Measurements from ENCODE around the gene NEURL1. TPM values are rescaled to one million over a fixed set of nuclear protein-coding genes. Genes with fewer than 3 reads are reported as not detected.

The NEURL1 gene
- total RNA-seq, 1 experiment from 2014 or later, result 0.72 TPM

DNA sequence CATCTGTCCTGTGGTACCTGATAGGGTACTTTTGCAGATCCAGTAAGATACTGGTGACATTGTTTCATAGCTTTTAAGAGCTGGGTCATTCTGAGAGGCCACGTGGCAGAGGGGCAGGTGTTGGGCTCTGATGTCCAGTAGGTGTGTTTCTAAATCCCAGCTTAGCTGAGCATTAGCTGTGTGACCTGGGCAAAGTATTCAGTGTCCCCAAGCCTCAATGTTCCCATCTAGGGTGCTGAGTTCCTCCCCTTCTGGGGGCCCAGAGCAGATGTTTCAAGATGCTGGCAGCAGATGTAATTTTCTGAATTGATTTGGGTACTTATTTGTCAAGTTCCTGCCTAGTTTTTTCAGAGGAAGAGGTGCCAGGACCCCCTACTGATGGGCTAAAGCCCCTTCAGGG, 52.9 kb downstream of the NEURL1 start:
- DNase-seq (ENCODE audit: low spot score), result no peak

DNA sequence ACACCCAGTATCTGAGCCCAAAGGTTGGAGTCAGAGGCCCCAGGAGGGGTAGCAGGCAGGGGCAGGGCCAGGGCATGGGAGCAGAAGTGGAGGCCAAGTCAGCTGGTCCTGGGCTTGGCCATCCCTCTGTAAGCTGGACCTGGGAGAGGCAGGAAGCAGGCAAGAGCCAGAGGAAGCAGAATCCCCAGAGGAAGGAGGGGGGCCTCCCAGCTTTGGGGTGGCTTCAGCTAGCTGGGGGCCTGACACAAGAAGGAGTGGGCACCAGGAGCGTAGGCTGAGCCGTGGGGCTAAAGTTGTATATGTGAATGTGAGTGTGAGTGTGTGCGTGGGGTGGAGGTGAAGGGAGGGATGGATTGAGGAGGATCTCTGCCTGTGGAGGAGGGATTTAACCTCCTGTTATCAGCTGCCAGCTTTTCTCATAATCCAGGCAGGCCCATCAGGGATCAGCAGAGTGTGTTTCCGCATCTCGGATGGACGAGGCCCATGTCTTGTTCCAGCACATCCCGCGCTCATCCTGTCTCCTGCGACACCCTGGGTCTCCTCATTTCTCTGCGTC, 54.0 kb downstream of the NEURL1 start:
- no peak for DNase-seq (ENCODE audit: low spot score)

DNA sequence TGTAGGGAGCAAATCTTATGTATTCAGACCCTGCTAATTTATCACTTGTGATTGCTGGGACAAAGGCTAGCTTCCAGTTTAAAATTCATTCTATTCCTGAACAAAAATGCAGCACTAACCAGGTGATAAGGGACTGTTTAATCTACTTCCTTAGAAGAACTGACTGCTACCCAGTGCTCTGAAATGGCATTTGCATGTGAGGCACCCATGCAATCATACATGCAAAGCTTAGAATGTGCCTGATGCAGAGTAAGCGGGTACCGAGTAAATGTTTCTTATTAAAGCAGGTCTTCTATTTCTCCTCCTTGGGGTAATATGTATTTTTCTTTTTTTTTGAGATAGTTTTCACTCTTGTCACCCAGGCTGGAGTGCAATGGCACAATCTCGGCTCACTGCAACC, 54.5 kb downstream of the NEURL1 start:
- no peak for DNase-seq (ENCODE audit: low spot score)

DNA sequence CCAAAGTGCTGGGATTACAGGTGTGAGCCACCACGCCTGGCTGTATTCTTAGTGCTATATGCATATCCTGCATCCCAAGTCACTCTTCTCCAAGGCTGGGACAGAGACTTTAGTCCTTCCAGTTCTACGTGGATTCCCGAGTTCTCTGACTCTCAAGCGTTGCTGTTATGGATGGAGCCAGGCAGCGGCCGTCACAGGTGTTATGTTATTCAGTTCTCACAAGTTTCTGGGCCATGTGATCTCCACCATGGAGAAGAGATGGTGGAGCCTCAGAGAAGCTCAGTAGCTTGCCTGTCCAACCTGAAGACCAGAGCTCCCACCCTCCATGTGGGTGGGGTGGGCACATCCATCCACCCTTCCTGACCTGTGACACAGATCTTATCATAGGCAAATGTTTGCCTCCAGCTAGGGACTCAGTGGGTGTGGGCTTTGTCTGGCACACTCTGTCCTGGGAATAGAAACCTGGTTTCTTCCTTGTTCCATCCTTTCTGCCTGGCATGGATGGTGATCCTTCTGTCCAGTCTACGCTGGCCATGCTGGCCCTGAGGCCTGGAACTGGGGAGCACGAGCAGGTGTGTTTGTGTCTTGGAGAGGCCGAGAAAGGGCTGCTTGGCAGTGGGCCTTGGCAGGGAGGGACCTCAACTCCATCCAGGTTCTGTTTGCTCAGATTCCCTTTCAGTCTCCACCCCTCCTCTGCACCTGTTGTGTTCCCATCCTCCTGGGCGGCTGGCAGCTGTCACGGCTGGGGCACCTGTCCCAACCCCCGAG, 55.3 kb downstream of the NEURL1 start:
- DNase-seq (ENCODE audit: low spot score), result no peak

DNA sequence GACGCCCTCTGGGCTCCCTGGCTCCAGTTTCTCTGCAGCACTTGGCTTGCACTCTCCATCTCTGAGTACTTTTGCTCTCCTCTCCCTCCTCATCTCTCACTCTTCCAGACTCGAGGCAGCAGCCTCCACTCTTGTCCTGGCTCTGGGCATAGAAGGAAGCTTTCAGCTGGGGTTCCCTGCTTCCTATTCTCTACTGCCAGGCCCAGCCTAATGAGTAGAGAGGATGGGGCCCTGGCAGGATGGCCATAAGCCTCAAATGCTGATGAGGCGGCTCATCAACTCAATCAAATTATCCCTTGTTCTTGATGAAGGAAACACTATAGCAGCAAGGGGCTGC, 55.8 kb downstream of the NEURL1 start:
- no peak for DNase-seq (ENCODE audit: low spot score)

DNA sequence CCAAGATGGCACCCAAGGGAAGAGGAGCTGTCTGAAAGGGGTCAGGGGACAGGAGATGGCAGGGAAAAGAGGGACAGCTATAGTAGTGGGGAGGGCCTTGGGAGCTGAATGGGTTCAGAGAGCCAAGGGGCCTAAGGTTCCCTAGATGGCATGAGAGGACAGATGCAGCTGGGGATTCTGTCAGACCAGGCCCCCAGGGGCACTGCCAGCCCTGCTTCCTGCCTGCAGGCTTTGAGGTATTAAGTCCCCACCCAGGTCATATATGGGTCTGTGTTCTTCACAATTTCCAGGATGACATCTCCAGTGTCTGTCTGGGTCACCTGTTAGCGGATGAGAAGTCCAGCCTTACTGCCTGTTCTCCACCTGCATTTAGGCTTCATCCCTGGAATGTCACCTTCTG, 56.7 kb downstream of the NEURL1 start:
- DNase-seq (ENCODE audit: low spot score), result no peak

DNA sequence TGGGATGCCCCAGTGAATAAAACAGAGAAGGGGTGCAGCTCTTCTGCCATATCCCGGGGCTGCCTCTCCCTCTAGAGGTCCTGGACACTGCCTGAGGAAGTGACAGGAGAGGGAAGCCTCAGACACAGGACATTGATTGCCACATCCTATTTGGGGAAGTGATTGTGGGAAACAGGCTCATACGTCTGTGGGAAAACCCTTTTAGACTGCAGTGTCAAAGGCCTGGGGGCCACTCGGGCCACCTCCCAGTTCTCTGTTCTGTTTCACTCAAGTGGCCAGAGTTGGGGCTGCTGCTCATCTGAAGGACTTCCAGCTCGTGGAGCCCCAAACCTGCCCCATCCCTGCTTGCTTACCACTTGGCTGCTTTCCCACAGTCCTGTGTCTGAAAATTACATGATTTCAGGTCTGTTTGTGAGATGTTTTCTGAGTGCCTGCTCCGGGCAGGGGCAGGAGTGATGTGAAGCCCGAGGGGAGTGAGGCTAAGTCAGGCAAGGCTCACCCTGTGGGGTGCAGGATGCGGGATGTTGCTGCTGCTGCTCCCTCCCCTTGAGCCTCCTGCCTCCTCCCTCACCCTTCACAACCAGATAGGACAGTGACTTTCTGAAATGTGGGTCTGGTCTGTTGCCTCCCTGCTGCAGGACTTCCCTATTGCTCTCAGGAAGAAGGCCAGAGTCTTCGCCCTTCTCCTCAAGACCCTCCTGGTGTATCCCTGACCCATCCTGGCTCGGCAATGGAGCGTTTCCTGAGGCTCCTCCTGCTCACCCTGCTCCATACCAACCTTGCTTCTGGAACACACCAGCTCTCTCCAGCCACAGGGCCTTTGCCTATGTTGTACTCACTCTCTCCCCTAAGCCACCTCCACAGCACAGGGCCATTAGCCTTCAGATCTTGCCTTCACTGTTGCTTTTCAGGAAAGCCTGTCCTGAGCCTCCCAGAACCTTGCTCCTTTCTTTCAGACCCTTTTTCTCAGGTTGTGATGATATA, 58.4 kb downstream of the NEURL1 start:
- DNase-seq (ENCODE audit: low spot score), result no peak

DNA sequence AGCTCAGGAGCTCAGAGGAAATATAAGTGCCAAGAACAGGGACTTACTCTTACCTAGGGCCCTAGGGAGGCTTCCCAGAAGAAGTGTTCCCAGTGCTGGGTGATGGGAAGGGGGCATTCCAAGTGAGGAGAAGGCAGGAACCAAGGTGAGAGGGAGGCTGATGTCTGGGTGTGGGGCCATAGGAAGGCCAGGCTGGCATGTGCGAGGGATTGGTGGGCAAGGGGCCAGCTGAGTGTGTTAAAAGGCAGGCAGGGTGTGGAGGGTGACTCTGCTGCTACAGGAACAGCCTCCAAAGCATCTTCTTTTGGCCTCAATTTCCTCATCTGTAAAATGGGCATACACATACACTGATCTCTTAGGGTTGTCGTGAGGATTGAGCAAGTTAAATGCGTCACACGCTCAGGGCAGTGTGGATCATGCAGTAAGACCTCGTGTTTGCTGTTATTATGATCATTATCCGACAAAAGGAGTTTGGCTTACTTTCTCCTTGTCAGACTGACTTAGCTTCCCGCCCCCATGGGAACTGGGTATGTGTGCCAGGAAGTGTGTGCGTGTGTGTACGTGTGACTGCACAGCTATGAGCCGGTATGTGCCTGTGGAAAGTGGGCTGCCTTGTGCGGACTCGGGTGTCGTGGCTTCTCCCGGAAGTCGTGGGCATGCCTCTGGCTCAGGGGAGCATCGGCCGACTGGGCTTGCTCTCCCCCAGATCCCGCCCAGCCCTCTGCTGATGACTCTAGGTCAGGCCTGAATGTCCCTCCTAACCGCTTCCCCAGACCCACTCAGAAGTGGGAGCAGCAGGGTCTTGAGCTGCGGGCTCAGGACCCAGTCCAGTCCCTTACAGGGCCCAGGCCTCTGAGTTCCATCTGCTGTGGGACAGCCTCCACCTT, 59.6 kb downstream of the NEURL1 start:
- DNase-seq (ENCODE audit: low spot score), result no peak

DNA sequence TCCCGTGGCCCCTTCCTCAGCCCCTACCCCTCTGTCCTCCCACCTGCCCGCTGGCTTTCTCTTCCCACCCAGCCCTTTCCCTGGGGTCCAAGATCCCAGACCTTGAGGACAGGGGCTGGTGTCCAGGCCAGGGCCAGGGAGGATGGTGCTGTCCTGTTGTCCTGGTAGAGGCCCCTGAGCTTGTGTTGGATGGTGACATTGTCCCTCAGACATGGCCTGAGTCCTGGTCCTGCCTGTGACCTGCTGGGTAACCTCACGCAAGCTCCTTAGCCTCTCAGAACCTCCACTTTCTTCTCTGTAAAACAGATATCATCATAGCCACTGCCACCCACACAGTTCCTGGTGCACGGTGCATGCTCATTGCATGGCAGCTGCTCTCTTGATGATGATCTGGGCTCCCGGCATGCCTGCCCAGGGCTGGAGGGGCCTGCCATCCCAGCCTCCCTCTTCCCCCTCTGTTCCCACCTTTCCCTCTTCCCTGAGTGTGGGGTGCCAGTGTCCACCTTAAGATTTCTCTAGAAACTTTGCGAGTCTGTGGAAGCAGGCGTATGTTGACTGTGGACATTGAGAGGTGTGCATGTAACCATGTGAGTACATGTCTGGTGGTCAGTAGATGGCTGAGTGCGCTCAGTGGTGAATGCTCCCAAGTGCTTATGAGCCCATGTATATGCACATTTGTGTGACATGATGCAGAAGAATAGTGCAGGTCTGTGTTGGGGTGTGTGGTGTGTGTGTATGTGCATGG, 60.4 kb downstream of the NEURL1 start:
- DNase-seq (ENCODE audit: low spot score), result no peak

DNA sequence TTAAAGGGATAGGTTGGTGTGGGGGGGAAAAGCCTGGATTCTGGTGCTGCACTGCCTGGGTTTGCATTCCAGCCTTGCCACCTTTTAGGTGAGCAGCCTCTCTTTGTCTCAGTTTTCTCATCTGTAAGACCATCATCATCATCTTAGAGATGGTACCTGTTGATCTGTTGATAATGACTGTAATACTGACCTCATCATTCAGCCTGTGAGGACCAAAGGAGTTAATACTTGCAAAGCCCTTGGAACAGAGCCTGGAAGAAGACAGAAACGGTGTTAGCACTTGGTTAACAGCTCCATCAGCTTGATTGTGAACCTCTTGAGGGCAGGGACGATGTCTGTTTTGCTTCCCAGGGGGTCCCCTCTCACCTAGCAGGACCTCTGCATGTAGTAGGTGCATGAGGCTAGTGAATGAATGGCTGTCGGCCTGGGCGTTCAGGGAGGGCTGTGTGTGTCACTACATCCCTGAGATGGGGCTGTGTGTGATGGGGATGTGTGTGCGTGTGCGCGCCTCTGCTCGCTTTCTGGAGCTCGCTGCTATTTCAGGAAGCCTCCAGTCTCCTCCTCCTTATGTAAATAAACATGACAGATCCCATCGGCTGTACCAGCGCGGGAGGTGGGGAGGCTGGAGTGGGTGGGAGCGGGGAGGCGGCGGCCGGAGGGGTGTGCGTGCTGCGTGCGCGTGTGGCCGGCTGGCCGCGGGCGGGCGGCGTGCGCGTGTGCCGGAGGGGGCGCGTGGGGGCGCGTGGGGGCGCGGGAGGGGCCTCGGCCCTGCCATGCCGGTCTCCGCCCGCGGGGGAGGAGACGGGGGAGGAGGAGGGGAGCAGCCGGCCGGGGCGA, 61.2 kb downstream of the NEURL1 start:
- DNase-seq (ENCODE audit: low spot score), result peak; percentile 66

DNA sequence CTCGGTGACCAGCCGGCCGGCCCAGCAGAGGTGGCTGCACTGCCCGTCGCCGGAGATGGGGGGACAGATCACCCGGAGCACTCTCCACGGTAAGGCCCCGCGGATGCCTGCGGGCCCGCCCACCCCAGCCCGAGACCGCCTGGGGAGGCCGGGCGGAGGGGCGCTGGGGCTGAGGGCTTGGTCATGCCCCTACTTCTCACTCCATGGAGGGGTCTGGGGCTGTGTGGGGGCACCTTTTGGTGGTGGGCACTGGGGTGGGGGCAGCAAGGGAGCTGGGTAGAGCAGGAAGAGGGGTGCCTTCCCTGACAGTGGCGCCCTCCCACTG, 61.8 kb downstream of the NEURL1 start:
- DNase-seq (ENCODE audit: low spot score), result no peak

DNA sequence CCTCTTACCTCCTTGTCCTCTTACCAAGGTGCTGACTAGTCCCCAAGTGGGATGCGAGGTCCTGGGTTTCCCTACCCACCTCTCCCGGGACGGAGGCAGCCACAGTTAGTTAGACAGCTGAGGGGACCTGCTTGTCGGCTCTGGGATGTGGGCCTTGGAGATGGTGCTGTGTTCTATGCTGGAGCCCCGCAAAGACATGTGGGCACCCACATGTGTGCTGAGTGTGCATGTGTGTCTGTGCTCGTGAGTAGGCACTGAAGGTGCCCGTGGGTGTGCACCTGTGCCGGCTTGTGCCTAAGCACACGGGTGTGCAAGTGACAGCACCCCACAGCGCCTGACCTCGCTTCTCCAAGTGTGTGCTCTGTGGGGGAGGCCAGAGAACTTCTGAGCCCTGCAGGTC, 62.2 kb downstream of the NEURL1 start:
- no peak for DNase-seq (ENCODE audit: low spot score)

DNA sequence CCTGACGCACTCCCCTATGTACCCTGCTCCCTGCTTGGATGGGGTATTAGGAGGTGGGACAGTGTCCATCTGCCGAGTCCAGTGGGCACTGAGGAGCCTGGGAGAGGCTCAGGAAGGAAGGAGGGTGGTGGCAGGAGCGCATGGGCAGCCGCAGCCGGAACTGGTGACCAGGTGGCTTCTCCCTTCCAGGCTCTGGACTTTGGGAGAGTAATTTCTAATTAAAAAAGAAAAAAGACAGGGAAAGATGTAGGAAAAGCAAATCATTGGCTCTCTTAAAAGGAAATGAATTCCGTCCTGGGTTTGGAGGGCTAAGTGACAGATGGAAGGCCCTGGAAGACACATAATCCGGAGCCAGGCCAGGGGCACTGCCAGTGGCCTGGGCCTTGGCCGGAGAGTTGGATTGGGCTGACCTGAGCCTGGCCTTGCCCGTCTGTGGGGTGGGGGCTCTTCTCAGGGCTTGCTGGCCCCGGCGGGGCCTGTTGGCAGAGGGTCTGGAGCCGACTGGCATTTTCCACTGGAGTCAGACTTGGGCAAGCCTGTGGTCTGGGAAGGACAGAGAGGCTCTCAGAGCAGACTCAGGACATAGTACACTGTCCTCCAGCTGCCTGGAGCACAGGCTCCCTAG, 63.0 kb downstream of the NEURL1 start:
- DNase-seq (ENCODE audit: low spot score), result no peak

DNA sequence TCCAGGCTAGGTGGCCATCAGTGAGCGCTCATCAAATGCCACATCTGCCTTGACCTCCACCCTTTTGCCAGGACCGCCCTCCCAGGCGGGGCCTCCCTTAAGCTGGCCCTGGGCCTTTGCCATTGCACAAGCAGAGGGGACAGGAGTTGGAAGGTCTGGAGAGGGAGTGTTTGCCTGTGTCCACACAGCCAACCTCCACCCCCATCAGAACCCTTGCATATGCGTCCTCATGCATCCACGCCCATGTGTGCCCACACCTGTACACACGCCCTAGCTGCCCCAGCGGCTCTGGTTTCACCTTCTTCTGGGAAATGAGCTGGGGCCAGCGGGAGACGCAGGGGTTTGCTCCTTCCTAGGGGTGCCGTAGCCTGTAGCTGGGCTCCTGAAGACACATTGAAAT, 64.0 kb downstream of the NEURL1 start:
- DNase-seq (ENCODE audit: low spot score), result no peak

DNA sequence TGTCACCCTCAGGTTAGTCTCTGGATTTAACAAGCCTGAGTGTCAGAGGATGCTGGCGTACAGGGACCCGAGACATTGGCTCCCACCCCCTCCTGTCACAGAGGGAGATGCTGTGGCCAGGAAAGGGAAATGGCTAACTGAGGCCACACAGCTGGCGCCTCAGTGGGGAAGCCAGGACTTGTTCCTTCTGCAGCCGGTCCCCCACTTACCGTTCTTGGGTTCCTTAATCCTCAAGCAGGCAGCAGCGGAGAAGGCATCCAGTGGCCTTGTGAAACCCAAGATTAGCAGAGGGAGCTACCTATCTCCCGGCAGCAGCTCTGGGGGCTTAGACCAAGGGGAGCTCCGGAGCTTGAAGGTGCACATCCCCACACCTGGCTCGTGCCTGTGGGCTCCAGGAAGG, 65.4 kb downstream of the NEURL1 start:
- DNase-seq (ENCODE audit: low spot score), result no peak

DNA sequence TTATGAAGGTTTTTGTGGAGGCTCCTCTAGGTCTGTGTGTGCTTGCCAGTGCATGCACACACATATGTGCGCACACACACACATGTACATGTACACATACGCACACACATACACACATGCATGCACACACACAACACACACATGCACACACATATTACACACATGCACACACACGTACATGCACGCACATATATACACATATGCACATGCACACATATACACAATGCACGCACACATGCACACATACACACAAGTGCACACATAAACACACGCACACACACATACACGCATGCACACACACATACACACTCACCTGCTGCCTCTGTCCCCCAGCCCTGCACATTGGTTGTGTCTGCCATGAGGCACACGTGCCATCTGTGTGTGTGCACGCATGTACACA, 66.3 kb downstream of the NEURL1 start:
- no peak for DNase-seq (ENCODE audit: low spot score)

DNA sequence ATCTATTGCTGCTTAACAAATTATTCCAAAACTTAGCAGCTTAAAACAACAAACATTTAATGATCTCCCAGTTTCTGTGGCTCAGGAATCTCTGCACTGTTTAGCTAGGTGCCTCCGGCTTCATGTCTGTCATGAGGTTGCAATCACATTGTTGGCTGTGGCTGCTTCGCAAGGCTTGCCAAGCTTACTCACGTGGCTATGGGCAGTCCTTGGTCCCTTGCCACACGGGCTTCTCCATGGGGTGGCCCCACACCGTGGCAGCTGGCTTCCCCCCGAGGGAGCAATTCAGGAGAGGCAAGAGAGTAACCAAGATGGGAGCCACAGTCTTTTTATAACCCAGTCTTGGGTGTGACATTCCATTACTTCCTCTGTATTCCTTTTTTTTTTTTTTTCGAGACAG, 67.4 kb downstream of the NEURL1 start:
- DNase-seq (ENCODE audit: low spot score), result no peak

DNA sequence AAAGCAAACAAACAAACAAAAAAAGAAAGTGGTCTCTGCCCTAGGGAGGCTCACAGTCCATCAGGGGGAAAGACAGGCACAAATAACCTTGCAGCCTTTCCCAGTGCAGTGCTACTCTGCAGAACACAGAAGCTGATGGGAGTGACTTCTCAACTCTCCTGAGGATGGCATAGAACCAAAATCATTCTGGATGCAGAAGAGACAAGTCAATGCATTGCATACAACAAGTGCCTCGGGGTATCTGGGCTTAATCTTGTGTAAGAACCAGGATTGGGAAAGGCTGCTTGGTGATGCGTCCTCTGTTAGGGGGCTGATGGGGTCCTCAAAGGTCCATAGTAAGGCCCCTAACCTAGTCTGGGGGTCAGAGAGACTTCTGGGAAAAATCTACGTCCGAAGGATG, 68.9 kb downstream of the NEURL1 start:
- DNase-seq (ENCODE audit: low spot score), result no peak

DNA sequence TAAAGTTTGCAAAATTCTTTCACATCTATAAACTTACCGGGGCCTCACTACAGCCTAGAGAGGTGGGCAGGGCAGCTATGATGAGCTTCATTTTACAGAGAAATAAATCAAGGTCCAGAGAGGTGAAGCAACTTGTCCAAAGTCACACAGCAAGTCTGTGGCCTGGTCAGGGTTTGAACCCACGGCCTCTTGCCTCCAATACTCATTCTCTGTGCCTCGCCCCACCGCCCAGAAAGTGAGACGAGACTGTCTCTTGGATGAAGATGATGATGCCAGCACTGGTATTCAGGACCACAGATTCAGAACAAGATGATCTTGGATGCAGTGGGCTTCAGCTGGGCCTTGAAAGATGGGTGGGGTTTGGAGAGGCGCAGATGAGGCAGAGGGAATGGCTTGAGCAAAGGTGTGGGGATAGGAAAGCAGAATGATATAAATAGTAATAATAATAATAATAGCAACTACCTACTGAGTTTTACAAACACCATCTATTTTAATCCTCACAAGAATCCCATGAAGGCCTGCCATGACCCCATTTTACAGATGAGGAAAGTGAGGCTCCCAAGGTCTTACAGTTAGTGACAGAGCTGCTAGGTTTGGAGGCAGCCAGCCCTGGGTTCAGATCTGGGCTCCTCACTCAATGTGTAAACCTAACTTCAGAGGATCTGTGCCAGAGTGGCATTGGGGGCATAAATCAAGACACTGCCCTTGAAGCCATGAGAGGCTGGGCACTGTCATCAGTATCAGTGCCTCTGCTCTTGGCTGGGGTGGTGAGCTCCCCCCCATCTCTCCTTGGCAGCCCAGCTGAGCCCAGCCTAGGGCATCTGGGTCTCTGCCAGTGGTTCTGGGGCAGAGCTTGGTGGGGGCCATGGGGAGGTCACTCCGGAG, 70.0 kb downstream of the NEURL1 start:
- no peak for DNase-seq (ENCODE audit: low spot score)
